Panc1 (cell line): ENCODE results near the gene PPM1M. TPM values are rescaled to one million over a fixed set of nuclear protein-coding genes. Genes with fewer than 3 reads are reported as not detected.

Source experiments
- ATAC-seq: fragments of 200-7000 bp; cut with Tn5 transposase; 2 replicates; pipeline ENCODE4 v1.9.1; 2020; ENCODE audit warnings: mild to moderate bottlenecking, moderate library complexity
- BruUV-seq: library from RNA; stranded (reverse); fragments of 400-500 nt; replicated peaks from 2 replicates; lab custom pipeline; 2021; lab: Mats Ljungman, UMichigan
- CTCF ChIA-PET: fragments of 300-600 bp; sonication (Branson Sonifier 250); formaldehyde crosslinking; loops from one replicate; lab custom pipeline; 2022; ENCODE audit warnings: antibody characterized with exemption; lab: Charles Lee
- POLR2A ChIA-PET: fragments of 300-600 bp; sonication (Branson Sonifier 250); formaldehyde crosslinking; loops from one replicate; lab custom pipeline; 2022; ENCODE audit warnings: antibody characterized with exemption; lab: Charles Lee
- DNase-seq: peaks from one replicate; pipeline ENCODE4 v3.0.0-alpha.2; 2010; ENCODE audit warnings: low read depth, low spot score
- H3K27ac ChIP-seq: 2 replicates; pipeline ENCODE4 v1.5.1; 2011; ENCODE audit warnings: mild to moderate bottlenecking, low read length, inconsistent platforms
- H3K27me3 ChIP-seq: fragments of 200-500 bp; sonication (Bioruptor generic); 2 replicates; pipeline ENCODE4 v1.6.0; 2014; ENCODE audit warnings: low read length, inconsistent platforms; ENCODE audit not compliant: control insufficient read depth, insufficient read depth
- H3K36me3 ChIP-seq: fragments of 200-500 bp; sonication (Bioruptor generic); 2 replicates; pipeline ENCODE4 v1.5.1; 2014; ENCODE audit warnings: inconsistent platforms, mild to moderate bottlenecking, low read length, moderate library complexity; ENCODE audit not compliant: control insufficient read depth, insufficient read depth
- H3K4me1 ChIP-seq: 2 replicates; pipeline ENCODE4 v1.5.1; 2011; ENCODE audit warnings: inconsistent platforms, mild to moderate bottlenecking, low read length, moderate library complexity; ENCODE audit not compliant: control insufficient read depth, insufficient read depth
- H3K4me3 ChIP-seq, 2 experiments: 2 replicates each; pipeline ENCODE4 v1.5.1; 2011 to 2012; ENCODE audit warnings: low read depth in 2 of 2, low read length in 2 of 2, mild to moderate bottlenecking in 2 of 2, inconsistent platforms in 1 of 2, moderate library complexity in 1 of 2
- H3K9me3 ChIP-seq: fragments of 200-500 bp; sonication (Bioruptor generic); 2 replicates; pipeline ENCODE4 v1.5.1; 2014; ENCODE audit warnings: low read depth, mild to moderate bottlenecking, inconsistent platforms, low read length, moderate library complexity; ENCODE audit not compliant: control insufficient read depth, insufficient read depth
- POLR2AphosphoS5 ChIP-seq: IDR thresholded peaks from 2 replicates; pipeline ENCODE4 v1.6.1; 2012; ENCODE audit warnings: mild to moderate bottlenecking, low read depth, low read length, moderate library complexity
- REST ChIP-seq, 2 experiments: IDR thresholded peaks; 2 replicates each; pipeline ENCODE4 v1.6.1; 2011 to 2012; ENCODE audit warnings: low read depth in 2 of 2, control low read depth in 1 of 2, low read length in 1 of 2, mild to moderate bottlenecking in 1 of 2, moderate library complexity in 1 of 2; ENCODE audit not compliant: insufficient read depth in 1 of 2
- SIN3A ChIP-seq: IDR thresholded peaks from 2 replicates; pipeline ENCODE4 v1.6.1; 2012; ENCODE audit warnings: low read depth, mild to moderate bottlenecking, low read length, moderate library complexity, borderline replicate concordance; ENCODE audit not compliant: insufficient read depth
- TCF7L2 ChIP-seq: IDR thresholded peaks from 2 replicates; pipeline ENCODE4 v1.6.1; 2011; ENCODE audit warnings: mild to moderate bottlenecking, low read depth, low read length, inconsistent platforms
- in situ Hi-C: cut with HindIII; loops from 2 replicates; pipeline ENCODE4 v1.10.0; 2016; ENCODE audit warnings: low sequenced_read_pairs, low pct_unique_long_range_greater_than_20kb
- intact Hi-C: fragments of 100-400 bp; cut with micrococcal nuclease; formaldehyde crosslinking; loops from one replicate; pipeline ENCODE4 v1.10.0; 2022; ENCODE audit not compliant: unreplicated experiment
- total RNA-seq: library from RNA; stranded (reverse); gene quantifications from one replicate; pipeline ENCODE4 v1.2.1, GENCODE V29; 2021; ENCODE audit not compliant: unreplicated experiment
- TF ChIP-seq, protein P1 (sequence below): fragments of 450-650 bp; IDR thresholded peaks from 2 replicates; pipeline ENCODE4 v1.5.1; 2017; ENCODE audit warnings: mild to moderate bottlenecking

Gene PPM1M
- total RNA-seq, 1 experiment from 2014 or later = 9.7 TPM

DNA sequence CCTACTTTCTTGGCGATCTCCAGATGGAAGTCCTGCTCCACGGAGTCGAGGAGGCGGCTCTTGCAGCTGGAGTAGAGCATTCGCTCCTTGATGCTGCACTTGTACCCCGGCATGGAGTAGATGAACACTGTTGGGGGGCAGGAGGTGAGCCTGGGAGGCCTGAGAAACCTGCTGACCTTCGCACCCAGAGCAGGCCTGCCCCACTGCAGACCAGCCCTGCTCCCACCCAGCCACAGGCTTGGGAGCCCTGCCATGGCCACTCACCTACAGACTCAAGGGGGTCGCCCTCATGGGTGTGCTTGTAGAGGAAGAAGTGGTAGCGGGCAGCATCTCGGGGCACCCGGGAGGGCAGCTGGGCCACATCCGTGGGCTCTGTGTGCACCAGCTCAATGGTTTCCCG lies 15.9 kb upstream of the PPM1M start:
- no TSS peak for BruUV-seq
- CTCF ChIA-PET = no interaction called here
- ATAC-seq = no peak
- POLR2A ChIA-PET = no interaction called here
- DNase-seq = no peak
- no peak for TF ChIP-seq POLR2AphosphoS5
- no peak for TF ChIP-seq TCF7L2
- TF ChIP-seq SIN3A = no peak
- no peak for TF ChIP-seq REST (IDR thresholded peaks at IDR 0.05; ENCODE audit: insufficient read depth in 1 of 2, low read depth in 2 of 2, low read length in 1 of 2)
- TF ChIP-seq, protein P1, sequence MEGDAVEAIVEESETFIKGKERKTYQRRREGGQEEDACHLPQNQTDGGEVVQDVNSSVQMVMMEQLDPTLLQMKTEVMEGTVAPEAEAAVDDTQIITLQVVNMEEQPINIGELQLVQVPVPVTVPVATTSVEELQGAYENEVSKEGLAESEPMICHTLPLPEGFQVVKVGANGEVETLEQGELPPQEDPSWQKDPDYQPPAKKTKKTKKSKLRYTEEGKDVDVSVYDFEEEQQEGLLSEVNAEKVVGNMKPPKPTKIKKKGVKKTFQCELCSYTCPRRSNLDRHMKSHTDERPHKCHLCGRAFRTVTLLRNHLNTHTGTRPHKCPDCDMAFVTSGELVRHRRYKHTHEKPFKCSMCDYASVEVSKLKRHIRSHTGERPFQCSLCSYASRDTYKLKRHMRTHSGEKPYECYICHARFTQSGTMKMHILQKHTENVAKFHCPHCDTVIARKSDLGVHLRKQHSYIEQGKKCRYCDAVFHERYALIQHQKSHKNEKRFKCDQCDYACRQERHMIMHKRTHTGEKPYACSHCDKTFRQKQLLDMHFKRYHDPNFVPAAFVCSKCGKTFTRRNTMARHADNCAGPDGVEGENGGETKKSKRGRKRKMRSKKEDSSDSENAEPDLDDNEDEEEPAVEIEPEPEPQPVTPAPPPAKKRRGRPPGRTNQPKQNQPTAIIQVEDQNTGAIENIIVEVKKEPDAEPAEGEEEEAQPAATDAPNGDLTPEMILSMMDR = no peak
- no peak overlapping the region for H3K4me3 ChIP-seq
- no peaks in the 10 kb centered on the region for H3K4me1 ChIP-seq
- H3K36me3 ChIP-seq = no peaks in the 10 kb centered on the region
- no peak overlapping the region for H3K27ac ChIP-seq
- in situ Hi-C loops = no loop called here
- intact Hi-C loops = loop anchor here (10.0 kb wide), 1 partner anchor 105 kb away; no protein-coding TSS in a partner anchor
- no peaks in the 10 kb centered on the region for H3K9me3 ChIP-seq
- H3K27me3 ChIP-seq = no peaks in the 10 kb centered on the region

- DNase-seq = no peak
- ChIA-PET POLR2A (no interaction called here), CTCF (interaction anchor here (1.4 kb wide), 1 partner anchor 8 kb away, joined by 3 read pairs; no protein-coding TSS in a partner anchor)
- Histone ChIP-seq H3K36me3 (no peaks in the 10 kb centered on the region), H3K27me3 (no peaks in the 10 kb centered on the region), H3K4me3 (no peak overlapping the region), H3K9me3 (no peaks in the 10 kb centered on the region), H3K27ac (no peak overlapping the region), H3K4me1 (no peaks in the 10 kb centered on the region)
- intact Hi-C loops = loop anchor here (10.0 kb wide), 1 partner anchor 104 kb away; no protein-coding TSS in a partner anchor
- no TSS peak for BruUV-seq
- in situ Hi-C loops = no loop called here
- TF ChIP-seq POLR2AphosphoS5 (no peak), TCF7L2 (no peak), REST (IDR thresholded peaks at IDR 0.05; ENCODE audit: insufficient read depth in 1 of 2, low read depth in 2 of 2, low read length in 1 of 2) (no peak), SIN3A (no peak)
- TF ChIP-seq, protein P1 = no peak
- ATAC-seq = no peak
Observed at GRCh38 chr3:52230461-52230860, 15.1 kb upstream of the PPM1M start.
